COR-L47 (cell line): ENCODE results near the gene HOXB2.
"Not testable (repeated sequence)": the region's sequence is repeated elsewhere in the genome, so short reads cannot be mapped to it uniquely, and the experiment has no call there.

ENCODE experiments used
- DNase-seq: peaks from one replicate; lab custom pipeline; 2025; lab: John Stamatoyannopoulos, UW

HOXB2 gene

GRCh38 chr17:48541036-48541576 lies 3.8 kb downstream of the HOXB2 start:
- no peak for DNase-seq

GRCh38 chr17:48540213-48540612 lies 4.7 kb downstream of the HOXB2 start:
- DNase-seq = no peak

GRCh38 chr17:48539177-48539576 lies 5.7 kb downstream of the HOXB2 start:
- DNase-seq = no peak

GRCh38 chr17:48537316-48537715 lies 7.6 kb downstream of the HOXB2 start:
- no peak for DNase-seq

GRCh38 chr17:48535793-48536559 lies 8.9 kb downstream of the HOXB2 start:
- DNase-seq = not testable (repeated sequence)

GRCh38 chr17:48532261-48532660 lies 12.6 kb downstream of the HOXB2 start:
- DNase-seq = no peak

GRCh38 chr17:48530887-48531272 lies 14.0 kb downstream of the HOXB2 start, which contains the start of gene HOXB1:
Gene HOXB1, minus strand, starts transcription at chr17:48531011. Its CDS starts 107 bp downstream, at chr17:48530904.
- no peak for DNase-seq

- DNase-seq = no peak
These were observed 14.6 kb downstream of the HOXB2 start for GRCh38 chr17:48530208-48530886.

- DNase-seq = no peak
These were observed 15.3 kb downstream of the HOXB2 start for GRCh38 chr17:48529683-48530009.

GRCh38 chr17:48528936-48529682 lies 15.8 kb downstream of the HOXB2 start:
- no peak for DNase-seq

GRCh38 chr17:48528153-48528935 lies 16.6 kb downstream of the HOXB2 start:
- DNase-seq = no peak

GRCh38 chr17:48527547-48527932 lies 17.4 kb downstream of the HOXB2 start:
- no peak for DNase-seq

- no peak for DNase-seq
These were observed 18.0 kb downstream of the HOXB2 start for GRCh38 chr17:48526608-48527546.

GRCh38 chr17:48523010-48523409 lies 21.9 kb downstream of the HOXB2 start:
- no peak for DNase-seq

GRCh38 chr17:48522031-48522653 lies 22.8 kb downstream of the HOXB2 start:
- peak; percentile 68 for DNase-seq

GRCh38 chr17:48520631-48521079 lies 24.3 kb downstream of the HOXB2 start:
- no peak for DNase-seq

- no peak for DNase-seq
These were observed 25.5 kb downstream of the HOXB2 start for GRCh38 chr17:48519427-48519826.

- no peak for DNase-seq
These were observed 27.4 kb downstream of the HOXB2 start for GRCh38 chr17:48517478-48517877.

GRCh38 chr17:48515925-48516900 lies 28.7 kb downstream of the HOXB2 start:
- no peak for DNase-seq
